HEK293 (cell line): ENCODE measurements around the gene BEGAIN.

ENCODE experiments used
- CTCF ChIA-PET: fragments of 350-600 bp; formaldehyde crosslinking; extraction: SDS; loops from one replicate; lab custom pipeline; 2021; ENCODE audit warnings: antibody characterized with exemption; lab: Yijun Ruan, JAX
- POLR2A ChIA-PET: fragments of 300-600 bp; formaldehyde crosslinking; extraction: SDS; loops from one replicate; lab custom pipeline; 2020; ENCODE audit warnings: antibody characterized with exemption, inconsistent platforms; lab: Yijun Ruan, JAX
- H3K27ac ChIP-seq: fragments of 200-500 bp; sonication (Bioruptor generic); 2 replicates; pipeline ENCODE4 v1.5.1; 2014; ENCODE audit warnings: low read depth, low read length, control low read depth, inconsistent platforms; ENCODE audit errors: extremely low read depth
- H3K36me3 ChIP-seq, 2 experiments: fragments of 200-500 bp in 1 of 2; sonication (Bioruptor generic) in 1 of 2; 1 replicate in 1 of 2; 2 replicates in 1 of 2; pipeline ENCODE4 v1.5.1; 2014 to 2017; ENCODE audit warnings: inconsistent platforms in 2 of 2, low read length in 2 of 2; ENCODE audit not compliant: control insufficient read depth in 2 of 2, insufficient read depth in 1 of 2
- H3K4me1 ChIP-seq: fragments of 200-500 bp; sonication (Bioruptor generic); 2 replicates; pipeline ENCODE4 v1.5.1; 2014; ENCODE audit warnings: mild to moderate bottlenecking, low read length, inconsistent platforms; ENCODE audit not compliant: control insufficient read depth, insufficient read depth
- H3K4me3 ChIP-seq: 2 replicates; pipeline ENCODE4 v1.5.1; 2011; ENCODE audit warnings: low read depth, mild to moderate bottlenecking, control low read depth, low read length, moderate library complexity
- H3K9me3 ChIP-seq: fragments of 200-500 bp; sonication (Bioruptor generic); 2 replicates; pipeline ENCODE4 v1.5.1; 2014; ENCODE audit warnings: low read depth, low read length, inconsistent platforms; ENCODE audit not compliant: control insufficient read depth, insufficient read depth
- HOXD13 ChIP-seq: sonication (generic); formaldehyde crosslinking; IDR thresholded peaks from 2 replicates; pipeline ENCODE4 v1.8.0; 2022; ENCODE audit warnings: missing genetic modification reagents, borderline replicate concordance
- SALL2 ChIP-seq: fragments of 450-650 bp; formaldehyde crosslinking; IDR thresholded peaks from 2 replicates; pipeline ENCODE4 v1.5.0; 2017; ENCODE audit warnings: missing biosample characterization, mild to moderate bottlenecking, missing genetic modification characterization, borderline replicate concordance
- SP7 ChIP-seq: fragments of 450-650 bp; formaldehyde crosslinking; IDR thresholded peaks from 2 replicates; pipeline ENCODE4 v1.5.1; 2016; ENCODE audit warnings: missing biosample characterization, missing genetic modification characterization
- YY2 ChIP-seq: fragments of 450-650 bp; formaldehyde crosslinking; IDR thresholded peaks from 2 replicates; pipeline ENCODE4 v1.5.1; 2016; ENCODE audit warnings: missing biosample characterization, missing genetic modification characterization
- ZBTB17 ChIP-seq: fragments of 450-650 bp; formaldehyde crosslinking; IDR thresholded peaks from 2 replicates; pipeline ENCODE4 v1.5.1; 2016; ENCODE audit warnings: missing biosample characterization, missing genetic modification characterization
- ZBTB20 ChIP-seq: fragments of 450-650 bp; formaldehyde crosslinking; IDR thresholded peaks from 2 replicates; pipeline ENCODE4 v1.5.1; 2016; ENCODE audit warnings: missing biosample characterization, missing genetic modification characterization
- ZFP3 ChIP-seq: fragments of 450-650 bp; formaldehyde crosslinking; IDR thresholded peaks from 2 replicates; pipeline ENCODE4 v1.5.1; 2016; ENCODE audit warnings: low read depth, missing biosample characterization, missing genetic modification characterization
- ZNF155 ChIP-seq: fragments of 450-650 bp; formaldehyde crosslinking; IDR thresholded peaks from 2 replicates; pipeline ENCODE4 v1.5.1; 2016; ENCODE audit warnings: missing biosample characterization, missing genetic modification characterization
- ZNF16 ChIP-seq: fragments of 450-650 bp; formaldehyde crosslinking; IDR thresholded peaks from 2 replicates; pipeline ENCODE4 v1.5.1; 2016; ENCODE audit warnings: low read depth, missing biosample characterization, missing genetic modification characterization
- ZNF302 ChIP-seq: fragments of 450-650 bp; formaldehyde crosslinking; IDR thresholded peaks from 2 replicates; pipeline ENCODE4 v1.5.1; 2016; ENCODE audit warnings: missing biosample characterization, missing genetic modification characterization, low read depth
- ZNF335 ChIP-seq: fragments of 450-650 bp; formaldehyde crosslinking; conservative IDR thresholded peaks from 2 replicates; pipeline ENCODE4 v1.5.1; 2016; ENCODE audit warnings: missing biosample characterization, missing genetic modification characterization
- ZNF366 ChIP-seq: fragments of 450-650 bp; formaldehyde crosslinking; conservative IDR thresholded peaks from 2 replicates; pipeline ENCODE4 v1.5.1; 2016; ENCODE audit warnings: missing biosample characterization, missing genetic modification characterization
- ZNF416 ChIP-seq: fragments of 450-650 bp; formaldehyde crosslinking; IDR thresholded peaks from 2 replicates; pipeline ENCODE4 v1.5.1; 2016; ENCODE audit warnings: missing biosample characterization, missing genetic modification characterization
- ZNF426 ChIP-seq: fragments of 450-650 bp; formaldehyde crosslinking; IDR thresholded peaks from 2 replicates; pipeline ENCODE4 v1.5.1; 2017; ENCODE audit warnings: missing biosample characterization, missing genetic modification characterization, mild to moderate bottlenecking, inconsistent platforms, moderate library complexity
- ZNF530 ChIP-seq: fragments of 450-650 bp; formaldehyde crosslinking; IDR thresholded peaks from 2 replicates; pipeline ENCODE4 v1.5.1; 2016; ENCODE audit warnings: low read depth, missing biosample characterization, missing genetic modification characterization
- ZNF558 ChIP-seq: fragments of 450-650 bp; formaldehyde crosslinking; IDR thresholded peaks from 2 replicates; pipeline ENCODE4 v1.5.1; 2016; ENCODE audit warnings: missing biosample characterization, missing genetic modification characterization
- ZNF707 ChIP-seq: fragments of 450-650 bp; formaldehyde crosslinking; IDR thresholded peaks from 2 replicates; pipeline ENCODE4 v1.5.1; 2016; ENCODE audit warnings: missing biosample characterization, missing genetic modification characterization
- ZNF792 ChIP-seq: fragments of 450-650 bp; formaldehyde crosslinking; IDR thresholded peaks from 2 replicates; pipeline ENCODE4 v1.5.1; 2016; ENCODE audit warnings: missing biosample characterization, missing genetic modification characterization
- TF ChIP-seq, protein P1 (sequence below): fragments of 450-650 bp; formaldehyde crosslinking; IDR thresholded peaks from 2 replicates; pipeline ENCODE4 v1.5.1; 2017; ENCODE audit warnings: missing biosample characterization, missing genetic modification characterization
- TF ChIP-seq, protein P2 (sequence below): fragments of 450-650 bp; formaldehyde crosslinking; conservative IDR thresholded peaks from 2 replicates; pipeline ENCODE4 v1.5.1; 2016; ENCODE audit warnings: low read depth, missing biosample characterization, missing genetic modification characterization

The BEGAIN gene

DNA sequence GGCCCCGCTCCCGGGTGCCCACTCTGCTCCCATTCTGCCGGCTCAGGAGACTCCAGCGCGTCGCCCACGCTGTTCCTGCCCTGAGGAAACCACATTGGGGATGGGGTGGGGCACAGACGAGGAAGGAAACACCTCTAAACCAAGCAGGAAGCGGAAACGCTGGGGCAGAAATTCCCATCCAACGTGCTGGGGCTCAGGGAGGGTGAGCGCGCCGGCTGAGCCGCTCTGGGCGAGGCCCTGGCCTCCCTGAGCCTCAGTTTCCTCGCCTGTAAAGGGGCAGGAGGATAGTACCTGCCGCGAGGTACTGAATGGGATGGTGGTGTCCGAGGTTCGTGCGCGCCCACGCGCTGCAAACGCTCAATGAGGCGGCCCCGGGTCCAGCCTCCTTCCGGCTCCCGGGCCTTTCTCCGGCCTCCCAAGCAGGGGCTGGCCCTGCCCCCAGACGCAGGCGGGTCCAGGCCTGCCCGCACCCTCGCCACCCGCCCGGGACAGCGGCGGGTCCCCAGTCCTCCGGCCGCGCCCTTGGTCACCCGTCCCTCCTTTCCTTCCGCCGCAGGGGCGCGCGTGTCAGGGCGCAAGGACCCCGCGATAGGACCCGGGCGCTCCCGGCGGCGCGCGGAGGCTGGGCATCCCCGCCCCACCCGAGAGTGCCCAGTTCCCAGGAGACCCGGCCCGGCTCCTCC is 673 bp downstream of the BEGAIN start (continued):
- TF ChIP-seq, protein P1, sequence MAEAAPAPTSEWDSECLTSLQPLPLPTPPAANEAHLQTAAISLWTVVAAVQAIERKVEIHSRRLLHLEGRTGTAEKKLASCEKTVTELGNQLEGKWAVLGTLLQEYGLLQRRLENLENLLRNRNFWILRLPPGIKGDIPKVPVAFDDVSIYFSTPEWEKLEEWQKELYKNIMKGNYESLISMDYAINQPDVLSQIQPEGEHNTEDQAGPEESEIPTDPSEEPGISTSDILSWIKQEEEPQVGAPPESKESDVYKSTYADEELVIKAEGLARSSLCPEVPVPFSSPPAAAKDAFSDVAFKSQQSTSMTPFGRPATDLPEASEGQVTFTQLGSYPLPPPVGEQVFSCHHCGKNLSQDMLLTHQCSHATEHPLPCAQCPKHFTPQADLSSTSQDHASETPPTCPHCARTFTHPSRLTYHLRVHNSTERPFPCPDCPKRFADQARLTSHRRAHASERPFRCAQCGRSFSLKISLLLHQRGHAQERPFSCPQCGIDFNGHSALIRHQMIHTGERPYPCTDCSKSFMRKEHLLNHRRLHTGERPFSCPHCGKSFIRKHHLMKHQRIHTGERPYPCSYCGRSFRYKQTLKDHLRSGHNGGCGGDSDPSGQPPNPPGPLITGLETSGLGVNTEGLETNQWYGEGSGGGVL (tag by site-specific recombination): peak; percentile 51; the same call in 1 of the 2 replicates
- TF ChIP-seq ZNF302 (tag by site-specific recombination) (no peak), ZNF426 (tag by site-specific recombination) (no peak), ZNF335 (peak; percentile 85), HOXD13 (CRISPR knock-in tag) (no peak), YY2 (tag by site-specific recombination) (no peak)
- TF ChIP-seq, protein P2, sequence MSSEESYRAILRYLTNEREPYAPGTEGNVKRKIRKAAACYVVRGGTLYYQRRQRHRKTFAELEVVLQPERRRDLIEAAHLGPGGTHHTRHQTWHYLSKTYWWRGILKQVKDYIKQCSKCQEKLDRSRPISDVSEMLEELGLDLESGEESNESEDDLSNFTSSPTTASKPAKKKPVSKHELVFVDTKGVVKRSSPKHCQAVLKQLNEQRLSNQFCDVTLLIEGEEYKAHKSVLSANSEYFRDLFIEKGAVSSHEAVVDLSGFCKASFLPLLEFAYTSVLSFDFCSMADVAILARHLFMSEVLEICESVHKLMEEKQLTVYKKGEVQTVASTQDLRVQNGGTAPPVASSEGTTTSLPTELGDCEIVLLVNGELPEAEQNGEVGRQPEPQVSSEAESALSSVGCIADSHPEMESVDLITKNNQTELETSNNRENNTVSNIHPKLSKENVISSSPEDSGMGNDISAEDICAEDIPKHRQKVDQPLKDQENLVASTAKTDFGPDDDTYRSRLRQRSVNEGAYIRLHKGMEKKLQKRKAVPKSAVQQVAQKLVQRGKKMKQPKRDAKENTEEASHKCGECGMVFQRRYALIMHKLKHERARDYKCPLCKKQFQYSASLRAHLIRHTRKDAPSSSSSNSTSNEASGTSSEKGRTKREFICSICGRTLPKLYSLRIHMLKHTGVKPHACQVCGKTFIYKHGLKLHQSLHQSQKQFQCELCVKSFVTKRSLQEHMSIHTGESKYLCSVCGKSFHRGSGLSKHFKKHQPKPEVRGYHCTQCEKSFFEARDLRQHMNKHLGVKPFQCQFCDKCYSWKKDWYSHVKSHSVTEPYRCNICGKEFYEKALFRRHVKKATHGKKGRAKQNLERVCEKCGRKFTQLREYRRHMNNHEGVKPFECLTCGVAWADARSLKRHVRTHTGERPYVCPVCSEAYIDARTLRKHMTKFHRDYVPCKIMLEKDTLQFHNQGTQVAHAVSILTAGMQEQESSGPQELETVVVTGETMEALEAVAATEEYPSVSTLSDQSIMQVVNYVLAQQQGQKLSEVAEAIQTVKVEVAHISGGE: peak; percentile 79
- TF ChIP-seq, all 188 proteins: peak for 41

DNA sequence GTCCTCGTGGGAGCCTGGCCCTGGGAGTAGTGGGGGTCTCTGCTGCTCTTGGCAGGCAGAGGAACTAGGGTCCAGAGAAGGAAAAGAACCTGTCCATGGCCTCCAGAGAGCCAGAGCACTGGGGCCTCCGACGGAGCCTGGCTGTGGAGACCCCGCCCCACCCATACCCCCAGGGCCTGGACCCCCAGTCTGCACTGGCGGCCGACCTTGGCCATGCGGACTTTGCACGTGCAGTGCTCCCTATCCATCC is 1.1 kb downstream of the BEGAIN start:
- no peaks in the 10 kb centered on the region for H3K36me3 ChIP-seq
- no peak overlapping the region for H3K4me3 ChIP-seq
- POLR2A ChIA-PET: no interaction called here
- no peak overlapping the region for H3K27ac ChIP-seq
- H3K4me1 ChIP-seq: no peaks in the 10 kb centered on the region
- CTCF ChIA-PET: no interaction called here
- TF ChIP-seq ZNF416 (no peak), SALL2 (no peak), ZFP3 (tag by site-specific recombination) (no peak)
- H3K9me3 ChIP-seq: no peaks in the 10 kb centered on the region

DNA sequence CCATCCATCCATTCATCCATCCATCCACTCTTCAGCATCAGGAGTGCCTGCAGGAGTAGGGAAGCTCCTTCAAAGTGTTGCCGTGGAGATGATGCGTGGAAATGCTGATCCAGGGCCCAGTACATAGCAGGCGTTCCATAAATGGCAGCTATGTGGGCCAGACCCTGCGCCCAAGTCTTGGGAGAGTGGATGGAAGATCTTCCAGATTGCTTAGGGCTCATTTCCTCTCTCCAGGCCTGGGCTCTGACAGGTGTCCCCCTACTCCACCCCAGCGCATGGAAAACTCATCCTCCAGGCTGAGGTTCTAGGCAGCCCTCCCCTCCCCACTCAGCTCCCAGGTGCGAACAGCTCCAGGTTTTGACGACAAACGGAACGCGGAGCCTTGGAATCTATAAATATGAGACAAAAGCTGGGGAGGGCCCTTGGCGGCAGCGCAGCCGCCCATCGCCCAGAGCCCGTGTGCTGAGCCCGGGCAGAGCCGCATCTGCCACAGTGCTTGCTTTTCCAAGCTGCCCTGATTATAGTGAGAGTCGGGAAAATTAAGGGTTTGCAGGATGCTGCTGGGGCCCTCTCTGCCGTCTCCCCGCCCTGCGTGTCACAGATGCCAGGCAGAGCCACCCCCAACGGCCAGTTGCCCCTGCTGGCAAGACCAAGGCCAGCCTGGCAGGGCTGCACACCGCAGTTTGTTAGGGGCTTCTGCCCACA is 1.6 kb downstream of the BEGAIN start:
- Histone ChIP-seq H3K36me3 (no peaks in the 10 kb centered on the region), H3K4me1 (no peaks in the 10 kb centered on the region), H3K27ac (no peak overlapping the region), H3K9me3 (no peaks in the 10 kb centered on the region), H3K4me3 (no peak overlapping the region)
- POLR2A ChIA-PET: no interaction called here
- CTCF ChIA-PET: no interaction called here
- TF ChIP-seq ZNF558 (no peak), ZNF707 (no peak), ZNF792 (no peak), ZNF530 (no peak), ZNF155 (tag by site-specific recombination) (no peak), ZNF366 (tag by site-specific recombination) (peak; percentile 22; the same call in 1 of the 2 replicates), ZNF16 (tag by site-specific recombination) (no peak), ZBTB20 (no peak), ZBTB17 (peak; percentile 39; the same call in 1 of the 2 replicates), SP7 (tag by site-specific recombination) (no peak)
